Chondrocyte (in vitro differentiated cells): ENCODE measurements around the gene ALPP. TPM values are rescaled to one million over a fixed set of nuclear protein-coding genes. Genes with fewer than 3 reads are reported as not detected.
"Not testable (repeated sequence)": the region's sequence is repeated elsewhere in the genome, so short reads cannot be mapped to it uniquely, and the experiment has no call there.

ENCODE experiments used
- DNase-seq: peaks from one replicate; pipeline ENCODE4 v3.0.0; 2021; ENCODE audit warnings: mixed read lengths, low spot score
- H3K27ac Mint-ChIP-seq: one replicate; pipeline ENCODE4 v1.8.0; 2021; ENCODE audit warnings: mild to moderate bottlenecking, moderate library complexity, mixed read lengths; ENCODE audit not compliant: unreplicated experiment
- H3K27me3 Mint-ChIP-seq: 2 replicates; pipeline ENCODE4 v1.8.0; 2021; ENCODE audit warnings: low read depth, mixed read lengths
- H3K36me3 Mint-ChIP-seq: 2 replicates; pipeline ENCODE4 v1.8.0; 2021; ENCODE audit warnings: low read depth, mixed read lengths
- H3K4me1 Mint-ChIP-seq: 2 replicates; pipeline ENCODE4 v1.8.0; 2021; ENCODE audit warnings: low read depth, mild to moderate bottlenecking, mixed read lengths
- H3K4me3 Mint-ChIP-seq: one replicate; pipeline ENCODE4 v1.8.0; 2021; ENCODE audit warnings: mild to moderate bottlenecking, moderate library complexity, mixed read lengths; ENCODE audit not compliant: unreplicated experiment
- H3K9me3 Mint-ChIP-seq: 2 replicates; pipeline ENCODE4 v1.8.0; 2021; ENCODE audit warnings: low read depth, mixed read lengths
- CTCF ChIP-seq: fragments of 200-600 bp; sonication (generic); IDR thresholded peaks from 2 replicates; pipeline ENCODE4 v1.5.0; 2021; ENCODE audit warnings: antibody characterized with exemption, mild to moderate bottlenecking, moderate library complexity
- total RNA-seq: library from RNA; stranded (reverse); gene quantifications from 3 replicates; pipeline ENCODE4 v1.2.1, GENCODE V29; 2021

Gene ALPP
- total RNA-seq, 1 donor from 2014 or later, result not detected

GRCh38 chr2:232336981-232337720 is 41.4 kb upstream of the ALPP start:
- no peaks in the 10 kb centered on the region for H3K4me1 Mint-ChIP-seq
- no peak overlapping the region for H3K27ac Mint-ChIP-seq

GRCh38 chr2:232338094-232338758 is 40.3 kb upstream of the ALPP start:
- not testable (repeated sequence) for H3K9me3 Mint-ChIP-seq, H3K36me3 Mint-ChIP-seq, H3K27me3 Mint-ChIP-seq, H3K27ac Mint-ChIP-seq, H3K4me3 Mint-ChIP-seq, H3K4me1 Mint-ChIP-seq
- DNase-seq, result peak; percentile 72

More at GRCh38 chr2:232336981-232337720, 41.4 kb upstream of the ALPP start:
- Mint-ChIP-seq H3K27me3 (no peaks in the 10 kb centered on the region), H3K9me3 (no peaks in the 10 kb centered on the region), H3K4me3 (no peak overlapping the region), H3K36me3 (no peaks in the 10 kb centered on the region)
- peak; percentile 60 for DNase-seq
- TF ChIP-seq CTCF, result no peak

- peak; percentile 76 for DNase-seq
- Mint-ChIP-seq H3K27me3 (no peaks in the 10 kb centered on the region), H3K9me3 (no peaks in the 10 kb centered on the region), H3K36me3 (no peaks in the 10 kb centered on the region), H3K4me3 (no peak overlapping the region), H3K27ac (no peak overlapping the region), H3K4me1 (no peaks in the 10 kb centered on the region)
- no peak for TF ChIP-seq CTCF
These were observed 39.8 kb upstream of the ALPP start for GRCh38 chr2:232338759-232339106.

- no peak overlapping the region for H3K27ac Mint-ChIP-seq
- H3K4me1 Mint-ChIP-seq, result no peaks in the 10 kb centered on the region
- H3K27me3 Mint-ChIP-seq, result no peaks in the 10 kb centered on the region
- DNase-seq, result peak; percentile 79
- peak; percentile 39 for TF ChIP-seq CTCF
- H3K4me3 Mint-ChIP-seq, result no peak overlapping the region
- H3K9me3 Mint-ChIP-seq, result no peaks in the 10 kb centered on the region
- no peaks in the 10 kb centered on the region for H3K36me3 Mint-ChIP-seq
These were observed 39.1 kb upstream of the ALPP start for GRCh38 chr2:232339121-232340081.

- no peak overlapping the region for H3K27ac Mint-ChIP-seq
- DNase-seq, result peak; percentile 56
- no peak overlapping the region for H3K4me3 Mint-ChIP-seq
- H3K36me3 Mint-ChIP-seq, result no peaks in the 10 kb centered on the region
- no peak for TF ChIP-seq CTCF
- no peaks in the 10 kb centered on the region for H3K4me1 Mint-ChIP-seq
- H3K9me3 Mint-ChIP-seq, result no peaks in the 10 kb centered on the region
- H3K27me3 Mint-ChIP-seq, result no peaks in the 10 kb centered on the region
These were observed 38.2 kb upstream of the ALPP start for GRCh38 chr2:232340171-232340935.
